ENCODE data around the gene MRPL48. TPM values are rescaled to one million over a fixed set of nuclear protein-coding genes. Genes with fewer than 3 reads are reported as not detected.

Gene MRPL48
- total RNA-seq, 1 experiment from 2014 or later: 36.8 TPM

GRCh38 chr11:73833067-73833466 is 45.4 kb downstream of the MRPL48 start:
- Mint-ChIP-seq H3K27me3 (ENCODE audit: insufficient read depth, unreplicated experiment) (no peaks in the 10 kb centered on the region), H3K4me3 (ENCODE audit: unreplicated experiment) (no peak overlapping the region), H3K4me1 (ENCODE audit: insufficient read depth, unreplicated experiment) (no peaks in the 10 kb centered on the region), H3K36me3 (ENCODE audit: insufficient read depth, unreplicated experiment) (peaks cover 18% of the 10 kb centered on the region), H3K9me3 (ENCODE audit: unreplicated experiment) (no peaks in the 10 kb centered on the region), H3K27ac (ENCODE audit: low read depth, unreplicated experiment) (no peak overlapping the region)
- DNase-seq (ENCODE audit: unreplicated experiment): peak; percentile 6
- intact Hi-C loops (cut with micrococcal nuclease): no loop called here
- BruUV-seq (replicated peaks): no TSS peak
- CTCF ChIA-PET: interaction anchor here (0.6 kb wide), 1 partner anchor 17 kb away, joined by 3 read pairs; no protein-coding TSS in a partner anchor
- TF ChIP-seq CTCF (IDR thresholded peaks at IDR 0.05; ENCODE audit: unreplicated experiment): no peak
- POLR2A ChIA-PET: interaction anchor here (0.6 to 0.9 kb wide), 4 partner anchors 44 to 1904 kb away, joined by 3 to 5 read pairs (median 4); partner anchors contain the start of genes MRPL48 and RNF121

- no TSS peak for BruUV-seq (replicated peaks)
- DNase-seq (ENCODE audit: unreplicated experiment): no peak
- intact Hi-C loops (cut with micrococcal nuclease): no loop called here
- Mint-ChIP-seq H3K4me1 (ENCODE audit: insufficient read depth, unreplicated experiment) (no peaks in the 10 kb centered on the region), H3K36me3 (ENCODE audit: insufficient read depth, unreplicated experiment) (peaks cover 10% of the 10 kb centered on the region), H3K4me3 (ENCODE audit: unreplicated experiment) (no peak overlapping the region), H3K27ac (ENCODE audit: low read depth, unreplicated experiment) (no peak overlapping the region), H3K9me3 (ENCODE audit: unreplicated experiment) (no peaks in the 10 kb centered on the region), H3K27me3 (ENCODE audit: insufficient read depth, unreplicated experiment) (no peaks in the 10 kb centered on the region)
- TF ChIP-seq CTCF (IDR thresholded peaks at IDR 0.05; ENCODE audit: unreplicated experiment): no peak
- ChIA-PET POLR2A (interaction anchor here (0.8 to 1.1 kb wide), 2 partner anchors 39 to 51 kb away, joined by 3 to 4 read pairs; partner anchors contain the start of gene MRPL48), CTCF (no interaction called here)
These were observed 50.9 kb downstream of the MRPL48 start for GRCh38 chr11:73838443-73839122.

GRCh38 chr11:73839123-73839457 is 51.4 kb downstream of the MRPL48 start:
- DNase-seq (ENCODE audit: unreplicated experiment): no peak
- H3K4me3 Mint-ChIP-seq (ENCODE audit: unreplicated experiment): no peak overlapping the region
- intact Hi-C loops (cut with micrococcal nuclease): no loop called here
- no peak overlapping the region for H3K27ac Mint-ChIP-seq (ENCODE audit: low read depth, unreplicated experiment)
- no peak for TF ChIP-seq CTCF (IDR thresholded peaks at IDR 0.05; ENCODE audit: unreplicated experiment)
- ChIA-PET POLR2A (no interaction called here), CTCF (no interaction called here)
- H3K27me3 Mint-ChIP-seq (ENCODE audit: insufficient read depth, unreplicated experiment): no peaks in the 10 kb centered on the region
- peaks cover 15% of the 10 kb centered on the region for H3K36me3 Mint-ChIP-seq (ENCODE audit: insufficient read depth, unreplicated experiment)
- BruUV-seq (replicated peaks): no TSS peak
- H3K9me3 Mint-ChIP-seq (ENCODE audit: unreplicated experiment): no peaks in the 10 kb centered on the region
- no peaks in the 10 kb centered on the region for H3K4me1 Mint-ChIP-seq (ENCODE audit: insufficient read depth, unreplicated experiment)

GRCh38 chr11:73851046-73851764 is 63.5 kb downstream of the MRPL48 start:
- intact Hi-C loops (cut with micrococcal nuclease): no loop called here
- Mint-ChIP-seq H3K4me1 (ENCODE audit: insufficient read depth, unreplicated experiment) (no peaks in the 10 kb centered on the region), H3K27me3 (ENCODE audit: insufficient read depth, unreplicated experiment) (no peaks in the 10 kb centered on the region), H3K9me3 (ENCODE audit: unreplicated experiment) (no peaks in the 10 kb centered on the region), H3K27ac (ENCODE audit: low read depth, unreplicated experiment) (no peak overlapping the region), H3K36me3 (ENCODE audit: insufficient read depth, unreplicated experiment) (peaks cover 29% of the 10 kb centered on the region), H3K4me3 (ENCODE audit: unreplicated experiment) (no peak overlapping the region)
- no peak for DNase-seq (ENCODE audit: unreplicated experiment)
- TF ChIP-seq CTCF (IDR thresholded peaks at IDR 0.05; ENCODE audit: unreplicated experiment): no peak
- ChIA-PET CTCF (no interaction called here), POLR2A (interaction anchor here (0.6 kb wide), 1 partner anchor 458 kb away, joined by 3 read pairs; no protein-coding TSS in a partner anchor)
- no TSS peak for BruUV-seq (replicated peaks)
